ENCODE results near the gene UNKL.
"Not testable (repeated sequence)": the region's sequence is repeated elsewhere in the genome, so short reads cannot be mapped to it uniquely, and the experiment has no call there.

UNKL gene

DNA sequence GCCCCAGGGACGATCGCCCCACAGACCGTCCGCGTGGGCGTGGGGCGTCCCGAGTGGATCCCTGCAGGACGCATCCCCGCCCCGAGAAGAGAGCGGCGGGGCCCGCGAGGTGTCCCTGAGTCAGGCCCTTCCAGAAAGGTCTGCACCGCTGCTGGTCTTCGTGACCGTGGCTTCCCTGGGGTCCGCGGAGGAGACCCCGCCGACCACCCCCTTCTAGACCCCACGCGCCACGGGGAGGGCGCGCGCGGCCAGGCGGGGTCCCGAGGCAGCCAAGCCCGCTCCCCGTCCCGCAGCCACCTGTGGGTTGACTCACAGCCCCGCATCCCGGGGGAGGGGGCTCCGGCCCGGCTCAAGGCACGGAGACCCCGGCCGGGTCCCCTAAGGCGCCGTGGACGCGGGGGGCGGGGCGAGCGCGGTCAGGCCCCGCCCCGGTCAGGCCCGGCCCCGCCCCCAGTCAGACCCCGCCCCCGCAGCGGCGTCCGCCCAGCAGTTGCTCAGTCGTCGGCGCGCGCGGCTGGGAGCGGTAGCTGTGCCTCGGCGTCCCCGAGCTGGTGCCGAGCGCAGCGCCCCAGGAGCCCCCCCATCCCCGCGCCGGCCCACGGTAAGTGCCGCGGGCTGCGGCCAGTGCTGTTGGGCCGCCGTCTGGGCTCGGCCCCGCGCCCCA, 81.2 kb downstream of the UNKL start, which contains the start of gene BAIAP3:
Gene BAIAP3, plus strand, starts transcription at position 497 of the 664 bp plus-strand sequence. CDS start 4,905 bp downstream, outside the sequence.
- in situ Hi-C loops (cut with MboI; ENCODE audit: low pct_unique_long_range_greater_than_20kb, low sequenced_read_pairs) = no loop called here

DNA sequence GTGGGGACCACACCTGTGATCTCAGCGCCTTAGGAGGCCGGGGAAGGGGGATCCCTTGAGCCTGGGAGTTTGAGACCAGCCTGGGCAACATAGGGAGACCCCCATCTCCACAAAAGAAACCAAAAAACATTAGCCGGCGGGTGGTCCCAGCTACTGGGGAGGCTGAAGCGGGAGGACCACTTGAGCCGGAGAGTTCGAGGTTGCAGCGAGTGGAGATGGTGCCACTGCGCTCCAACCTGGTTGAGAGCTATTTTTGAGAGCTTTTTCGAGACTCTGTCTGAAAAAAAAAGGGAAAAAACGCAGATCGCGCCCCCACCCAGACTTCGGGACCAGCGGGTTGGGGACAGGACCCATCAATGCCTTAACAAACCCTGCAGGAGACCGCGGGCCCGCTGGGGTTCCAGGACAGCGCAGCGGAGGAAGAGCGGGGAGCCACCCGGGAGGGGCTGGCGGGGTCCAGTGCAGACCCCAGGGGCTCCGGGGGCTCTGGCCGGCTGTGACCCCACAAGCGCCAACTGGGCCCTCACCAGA, 81.8 kb downstream of the UNKL start:
- in situ Hi-C loops (cut with MboI; ENCODE audit: low pct_unique_long_range_greater_than_20kb, low sequenced_read_pairs) = no loop called here

More for the DNA sequence above, 81.2 kb downstream of the UNKL start, which contains the start of gene BAIAP3:
- no peak for DNase-seq

DNA sequence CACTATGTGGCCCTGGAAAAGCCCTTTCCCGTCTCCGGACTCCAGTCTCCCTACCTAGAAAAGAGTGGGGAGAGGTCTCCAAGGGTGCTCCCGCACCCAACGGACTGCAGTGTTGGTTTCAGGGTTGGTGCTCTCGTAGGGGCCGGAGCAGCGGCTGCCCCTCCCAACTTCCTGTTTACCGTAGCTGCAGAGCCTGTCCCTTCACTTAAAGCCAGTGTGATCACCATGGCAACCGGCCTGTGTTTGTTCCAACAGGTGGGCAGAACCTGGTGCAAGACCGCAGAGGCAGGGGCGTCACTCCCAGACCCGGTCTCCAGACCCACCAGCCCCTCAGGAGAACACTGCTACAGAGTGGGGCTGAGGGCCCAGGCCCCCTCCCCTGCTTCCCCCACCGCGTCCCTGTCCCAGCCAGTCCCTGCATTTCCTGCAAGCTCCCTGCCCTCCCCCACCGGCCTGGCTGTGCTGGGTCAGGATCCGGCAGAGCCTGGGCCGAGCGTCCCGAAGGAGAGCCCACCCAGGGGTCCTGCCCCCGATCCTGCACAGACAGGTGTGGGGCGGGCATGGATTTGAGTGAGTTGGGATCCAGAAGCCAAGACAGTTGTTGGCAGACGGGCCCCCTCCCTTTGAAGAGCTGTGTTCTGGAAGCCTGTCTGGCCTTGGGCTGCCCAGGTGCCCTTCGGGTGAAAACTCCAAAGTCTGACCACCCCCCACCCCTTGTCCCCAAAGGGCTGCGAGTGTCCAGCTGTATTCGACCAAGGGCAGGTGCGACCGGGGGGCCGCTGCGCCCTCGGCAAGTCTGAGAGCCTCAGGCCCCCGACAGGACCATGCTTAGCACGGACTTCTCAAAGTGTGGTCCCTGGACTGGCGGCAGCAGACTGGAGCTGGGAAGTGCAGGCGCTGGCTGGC, 82.5 kb downstream of the UNKL start:
- in situ Hi-C loops (cut with MboI; ENCODE audit: low pct_unique_long_range_greater_than_20kb, low sequenced_read_pairs) = no loop called here
- peak; percentile 84 for DNase-seq

More for the DNA sequence above, 81.8 kb downstream of the UNKL start:
- no peak for DNase-seq

DNA sequence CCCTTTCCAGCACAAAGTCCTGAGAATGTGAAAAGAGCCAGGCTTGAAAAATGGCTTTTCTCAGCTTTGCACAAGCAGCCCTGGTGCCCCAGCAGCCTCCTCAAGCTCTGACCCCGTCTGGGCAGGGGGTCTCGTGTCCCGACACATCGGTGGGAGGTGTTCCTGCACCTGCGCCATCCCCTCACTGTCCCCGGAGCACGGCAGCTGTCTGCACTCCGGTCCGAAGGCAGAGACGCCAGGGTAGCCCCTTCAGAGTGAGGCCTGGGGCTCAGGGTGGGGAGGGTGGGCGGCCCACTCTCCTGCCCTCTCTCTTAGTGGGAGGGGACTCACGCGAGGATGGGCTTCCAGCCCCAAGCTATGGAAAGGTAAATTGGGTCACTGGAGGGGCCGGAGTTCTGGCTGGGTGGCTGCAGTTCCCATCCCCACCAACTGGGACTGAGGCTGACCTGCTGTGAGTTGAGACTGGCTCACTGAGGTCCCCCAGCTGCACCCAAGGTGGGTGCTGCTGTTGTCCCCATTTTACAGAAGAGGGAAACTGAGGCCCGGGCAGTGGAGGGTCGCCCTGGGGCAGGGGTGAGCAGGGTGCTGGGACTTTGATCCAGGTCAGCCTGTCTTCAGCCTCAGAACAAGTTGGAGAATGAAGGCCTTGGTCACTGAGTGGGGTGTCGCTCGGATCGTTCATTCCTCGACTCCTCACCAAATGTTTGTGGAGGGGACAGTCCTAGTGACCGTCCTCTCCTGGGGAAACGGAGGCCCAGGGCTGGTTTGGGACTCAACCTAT, 83.4 kb downstream of the UNKL start:
- in situ Hi-C loops (cut with MboI; ENCODE audit: low pct_unique_long_range_greater_than_20kb, low sequenced_read_pairs) = no loop called here
- DNase-seq = no peak

DNA sequence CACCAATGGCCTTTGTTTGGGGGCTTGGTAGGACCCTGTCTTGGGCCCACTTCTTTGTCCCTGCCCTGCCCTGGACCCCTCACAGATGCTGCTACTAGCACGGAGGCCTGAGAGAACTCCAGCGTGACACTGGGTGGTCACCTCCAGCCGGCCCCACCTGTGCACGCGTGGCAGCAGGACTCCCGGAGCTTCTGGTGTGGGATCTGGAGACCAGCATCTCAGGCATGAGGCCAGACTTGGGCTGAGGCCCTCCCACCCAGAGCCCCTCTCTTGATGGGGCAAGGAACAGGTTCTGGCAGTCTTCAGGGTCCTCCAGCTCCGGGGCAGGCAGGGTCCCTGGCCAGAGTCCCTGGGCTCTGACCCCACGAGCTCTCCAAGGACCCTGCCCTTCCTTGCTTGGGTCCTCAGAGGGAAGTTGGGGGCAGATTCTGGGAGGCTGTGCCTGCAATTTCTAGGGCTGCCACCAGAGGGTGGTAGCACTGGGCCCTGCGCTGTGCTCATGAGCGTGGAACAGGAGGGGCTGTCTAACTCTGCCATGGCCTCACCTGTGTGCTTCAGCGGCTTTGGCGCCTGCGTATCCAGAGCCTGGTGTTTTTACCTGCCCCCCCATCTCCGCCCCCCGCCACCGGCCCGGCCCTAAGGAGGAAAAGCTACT, 84.1 kb downstream of the UNKL start:
- in situ Hi-C loops (cut with MboI; ENCODE audit: low pct_unique_long_range_greater_than_20kb, low sequenced_read_pairs) = no loop called here

DNA sequence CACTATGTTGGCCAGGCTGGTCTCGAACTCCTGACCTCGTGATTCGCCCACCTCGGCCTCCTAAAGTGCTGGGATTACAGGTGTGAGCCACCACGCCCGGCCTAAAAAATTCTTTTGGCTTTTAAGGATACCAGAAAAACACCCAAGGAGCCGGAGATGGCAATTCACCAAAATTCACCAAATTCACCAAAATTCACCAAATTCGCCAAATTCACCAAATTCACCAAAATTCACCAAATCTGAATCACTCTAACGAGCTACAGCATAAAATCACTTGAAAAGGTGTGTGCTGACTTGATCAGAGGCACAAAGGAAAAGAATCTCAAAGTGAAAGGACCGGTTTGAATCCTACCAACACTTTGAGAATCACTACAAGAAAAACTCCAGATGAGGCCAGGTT, 85.5 kb downstream of the UNKL start:
- in situ Hi-C loops (cut with MboI; ENCODE audit: low pct_unique_long_range_greater_than_20kb, low sequenced_read_pairs); DNase-seq: not testable (repeated sequence)

More for the DNA sequence above, 84.1 kb downstream of the UNKL start:
- peak; percentile 65 for DNase-seq

DNA sequence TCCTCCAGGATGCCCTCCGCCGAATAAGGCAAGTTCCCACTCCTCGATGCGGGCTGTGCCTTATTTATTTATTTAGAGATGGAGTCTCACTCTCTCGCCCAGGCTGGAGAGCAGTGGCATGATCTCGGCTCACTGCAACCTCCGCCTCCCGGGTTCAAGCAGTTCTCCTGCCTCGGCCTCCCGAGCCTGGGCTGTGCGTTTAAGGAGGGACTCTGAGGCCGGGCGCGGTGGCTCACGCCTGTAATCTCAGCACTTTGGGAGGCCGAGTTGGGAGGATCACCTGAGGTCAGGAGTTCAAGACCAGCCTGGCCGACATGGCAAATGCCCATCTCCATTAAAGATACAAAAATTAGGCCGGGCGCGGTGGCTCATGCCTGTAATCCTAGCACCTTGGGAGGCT, 86.4 kb downstream of the UNKL start:
- in situ Hi-C loops (cut with MboI; ENCODE audit: low pct_unique_long_range_greater_than_20kb, low sequenced_read_pairs); DNase-seq: not testable (repeated sequence)

DNA sequence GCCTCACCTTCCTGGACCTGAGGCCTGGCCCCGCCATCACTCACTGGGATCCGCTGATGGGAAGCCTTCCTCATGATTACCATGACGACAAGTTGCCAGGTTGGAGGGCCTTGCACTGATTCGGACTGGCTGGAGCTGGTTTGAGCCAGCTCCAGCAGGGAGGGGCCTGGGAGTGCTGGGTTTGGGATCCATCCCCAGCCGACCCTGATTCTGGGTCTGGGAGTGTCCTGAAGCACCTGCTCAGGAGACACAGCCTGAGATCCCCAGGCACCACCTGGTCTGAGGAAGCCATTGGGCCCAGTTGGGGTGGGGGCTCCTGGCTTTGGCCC, 86.9 kb downstream of the UNKL start:
- in situ Hi-C loops (cut with MboI; ENCODE audit: low pct_unique_long_range_greater_than_20kb, low sequenced_read_pairs) = no loop called here
- no peak for DNase-seq

DNA sequence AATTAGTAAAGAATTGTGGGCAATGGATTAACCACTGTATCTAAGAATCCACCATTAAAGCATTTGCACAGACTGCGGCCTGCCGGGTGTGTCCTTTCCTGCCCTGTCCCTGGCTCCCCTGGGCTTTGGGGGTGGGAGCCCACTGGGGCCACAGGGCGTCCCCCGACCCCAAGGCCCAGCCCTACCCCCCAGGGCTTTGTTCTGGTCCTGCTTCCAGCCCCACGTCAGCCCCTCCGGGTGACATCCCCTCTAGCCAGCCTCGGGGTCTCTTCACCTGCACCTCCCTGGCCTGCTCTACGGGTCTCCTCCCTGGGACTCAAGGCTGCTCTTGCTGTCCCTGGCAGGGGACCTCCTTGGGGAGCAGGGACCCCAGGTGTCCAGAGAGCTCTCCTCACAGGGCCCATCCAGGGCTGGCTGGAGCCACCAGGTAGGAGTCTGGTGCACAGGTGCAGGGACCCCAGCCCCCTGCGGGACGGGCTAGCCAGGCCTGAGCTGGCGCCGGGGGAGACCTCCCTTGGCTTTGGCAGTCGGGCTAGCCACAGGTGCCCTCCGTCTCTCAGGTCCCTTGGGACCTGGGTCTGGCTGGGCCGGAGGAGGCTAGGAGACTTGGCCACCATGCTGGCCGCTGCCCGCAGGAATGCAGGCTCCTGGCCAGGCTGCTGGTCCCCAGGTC, 87.4 kb downstream of the UNKL start:
- in situ Hi-C loops (cut with MboI; ENCODE audit: low pct_unique_long_range_greater_than_20kb, low sequenced_read_pairs) = no loop called here
- DNase-seq = no peak

DNA sequence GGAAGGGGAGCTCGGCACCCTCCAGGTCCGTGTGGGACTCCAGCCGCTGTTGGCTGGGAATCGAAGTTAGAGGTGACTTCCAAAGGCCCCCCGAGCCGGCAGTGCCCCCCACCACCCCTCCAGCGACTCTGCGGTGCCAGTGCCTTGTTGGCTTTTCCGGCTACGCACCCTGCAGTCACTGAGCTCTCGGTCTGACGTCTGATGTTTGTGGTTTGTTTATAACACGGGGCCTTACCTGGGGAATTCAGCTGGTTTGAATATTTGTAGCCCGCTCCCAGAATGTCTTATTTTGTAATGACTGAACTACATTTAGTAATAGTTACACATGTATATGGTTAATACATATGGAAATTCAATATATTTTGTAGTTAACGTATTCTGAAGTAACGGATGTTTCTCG, 88.1 kb downstream of the UNKL start:
- no peak for DNase-seq
- in situ Hi-C loops (cut with MboI; ENCODE audit: low pct_unique_long_range_greater_than_20kb, low sequenced_read_pairs) = no loop called here

DNA sequence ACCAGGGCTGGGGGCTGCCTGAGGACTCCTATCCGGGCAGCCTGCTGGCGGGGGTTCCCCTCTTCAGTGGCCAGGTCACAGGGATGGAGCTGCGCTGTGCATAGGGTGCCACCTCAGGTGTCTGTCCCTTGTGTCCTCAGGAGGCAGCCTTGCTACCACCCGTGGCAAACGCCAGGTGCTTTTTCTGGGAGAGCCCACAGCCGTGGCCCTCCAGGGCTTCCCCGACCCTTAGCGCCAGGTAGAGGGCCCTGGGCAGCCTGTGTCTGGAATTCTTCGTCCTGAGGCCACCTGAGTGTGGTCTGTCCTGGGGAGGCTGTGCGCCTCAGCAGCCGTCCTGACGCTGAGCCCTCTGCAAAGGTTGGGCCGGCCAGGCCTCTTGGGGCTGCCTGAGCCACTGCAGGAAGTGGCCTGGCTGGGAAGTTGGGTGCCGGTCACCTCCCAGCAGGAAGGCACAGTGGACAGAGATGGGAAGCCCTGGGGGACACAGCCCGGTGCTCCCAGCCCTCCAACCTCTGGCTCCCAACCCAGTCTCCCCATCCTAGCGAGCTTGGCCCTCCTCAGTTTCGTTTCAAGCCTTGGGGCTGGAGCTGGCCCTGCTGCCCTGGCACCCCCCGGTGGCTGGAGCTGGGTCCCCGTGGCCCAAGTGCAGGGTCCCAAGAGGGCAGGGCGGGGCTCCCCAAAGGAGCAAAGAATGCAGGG, 88.7 kb downstream of the UNKL start:
- in situ Hi-C loops (cut with MboI; ENCODE audit: low pct_unique_long_range_greater_than_20kb, low sequenced_read_pairs) = no loop called here
- DNase-seq = no peak

DNA sequence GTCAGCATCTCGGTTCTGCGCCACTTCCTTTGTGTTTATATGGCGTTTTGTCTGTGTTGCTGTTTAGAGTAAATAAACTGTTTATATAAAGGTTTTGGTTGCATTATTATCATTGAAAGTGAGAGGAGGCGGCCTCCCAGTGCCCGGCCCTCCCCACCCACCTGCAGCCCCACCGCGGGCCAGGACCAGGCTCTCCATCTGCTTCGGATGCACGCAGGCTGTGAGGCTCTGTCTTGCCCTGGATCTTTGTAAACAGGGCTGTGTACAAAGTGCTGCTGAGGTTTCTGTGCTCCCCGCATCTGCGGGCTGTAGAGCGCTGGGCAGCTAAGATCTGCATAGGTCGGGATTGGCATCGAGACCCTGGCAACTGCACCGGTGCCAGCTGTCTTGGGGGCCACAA, 89.2 kb downstream of the UNKL start:
- DNase-seq = no peak
- in situ Hi-C loops (cut with MboI; ENCODE audit: low pct_unique_long_range_greater_than_20kb, low sequenced_read_pairs) = no loop called here

DNA sequence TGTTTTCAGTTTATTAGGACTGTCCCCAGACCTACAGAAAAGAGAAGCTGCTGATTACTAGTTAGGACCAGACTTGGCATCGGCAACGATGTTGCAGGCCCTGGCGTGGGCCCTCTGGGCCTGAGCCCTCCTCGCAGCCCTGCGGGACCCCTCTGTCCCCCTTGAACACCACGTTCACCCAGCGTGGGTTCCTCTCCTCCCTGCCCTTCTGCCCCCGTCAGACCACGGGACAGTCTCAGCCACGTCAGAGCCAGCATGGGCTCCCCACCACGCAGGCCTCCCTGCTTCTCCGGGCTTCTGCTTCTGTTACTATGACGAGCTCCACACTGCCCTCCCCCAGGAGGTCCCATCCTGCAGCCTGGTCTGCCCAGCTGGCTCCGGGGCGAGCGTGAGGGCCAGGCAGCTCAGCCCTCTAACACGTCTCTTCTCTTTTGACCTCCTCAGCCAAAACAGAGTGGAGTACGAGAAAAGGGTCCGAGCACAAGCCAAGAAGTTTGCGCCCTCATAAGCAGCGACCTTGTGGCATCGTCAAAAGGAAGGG, 90.1 kb downstream of the UNKL start:
- in situ Hi-C loops (cut with MboI; ENCODE audit: low pct_unique_long_range_greater_than_20kb, low sequenced_read_pairs) = no loop called here
- DNase-seq = no peak

DNA sequence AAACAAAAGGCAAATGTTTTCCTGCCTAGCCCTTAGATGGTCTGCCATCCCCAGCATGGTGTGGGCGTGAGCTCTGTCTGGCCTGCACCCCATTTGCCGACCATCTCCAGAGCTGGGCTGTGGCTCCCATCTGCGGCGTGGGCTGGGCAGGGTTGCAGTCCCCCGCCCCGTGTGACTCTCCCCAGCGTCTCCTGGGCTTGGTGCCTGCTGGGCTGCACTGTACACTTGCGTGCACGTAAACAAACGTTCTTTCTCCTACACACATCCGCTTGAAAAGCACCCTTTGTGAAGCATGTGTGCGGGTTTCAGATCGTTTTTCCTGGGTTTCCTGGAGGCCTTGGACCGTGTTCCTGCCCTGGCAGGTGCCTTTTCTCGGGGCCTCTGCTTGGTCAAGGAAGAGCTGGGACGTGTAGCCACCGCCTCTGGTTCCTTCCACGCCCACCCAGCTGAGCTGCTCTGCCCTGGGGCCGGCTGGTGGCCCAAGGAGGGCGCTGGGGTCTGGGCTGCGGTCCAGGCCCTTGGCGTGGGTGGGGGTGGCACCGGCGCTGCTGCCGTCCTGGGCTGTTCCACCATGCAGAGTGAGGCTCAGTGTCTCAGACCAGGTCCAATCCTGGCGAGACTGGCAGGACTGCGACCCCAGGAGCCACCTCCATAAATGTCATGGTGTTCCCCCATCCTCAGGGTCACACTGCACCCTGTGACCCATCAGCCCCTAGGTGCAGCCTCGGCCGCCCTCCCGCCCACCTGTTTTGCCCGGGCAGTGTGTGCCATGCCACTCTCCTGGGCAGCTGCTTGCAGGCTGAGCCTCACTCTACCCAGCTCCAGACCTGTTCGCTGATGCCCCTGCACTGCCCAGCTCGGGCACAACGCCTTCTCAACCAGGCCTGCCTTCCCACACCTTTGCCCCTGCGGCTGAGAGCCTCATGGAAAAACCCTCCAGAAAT, 90.9 kb downstream of the UNKL start:
- no peak for DNase-seq
- in situ Hi-C loops (cut with MboI; ENCODE audit: low pct_unique_long_range_greater_than_20kb, low sequenced_read_pairs) = no loop called here

DNA sequence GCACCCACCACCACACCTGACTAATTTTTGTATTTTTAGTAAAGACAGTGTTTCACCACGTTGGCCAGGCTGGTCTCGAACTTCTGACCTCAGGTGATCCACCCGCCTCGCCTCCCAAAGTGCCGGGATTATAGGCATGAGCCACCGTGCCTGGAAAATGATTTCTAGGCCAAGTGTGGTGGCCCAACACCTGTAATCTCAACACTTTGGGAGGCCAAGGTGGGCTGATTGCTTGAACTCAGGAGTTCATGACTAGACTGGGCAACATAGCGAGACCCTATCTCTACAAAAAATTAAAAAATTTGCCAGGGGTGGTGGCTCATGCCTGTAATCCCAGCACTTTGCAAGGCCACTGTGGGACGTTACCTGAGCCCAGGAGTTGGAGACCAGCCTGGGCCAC, 92.1 kb downstream of the UNKL start:
- no peak for DNase-seq
- in situ Hi-C loops (cut with MboI; ENCODE audit: low pct_unique_long_range_greater_than_20kb, low sequenced_read_pairs) = no loop called here

DNA sequence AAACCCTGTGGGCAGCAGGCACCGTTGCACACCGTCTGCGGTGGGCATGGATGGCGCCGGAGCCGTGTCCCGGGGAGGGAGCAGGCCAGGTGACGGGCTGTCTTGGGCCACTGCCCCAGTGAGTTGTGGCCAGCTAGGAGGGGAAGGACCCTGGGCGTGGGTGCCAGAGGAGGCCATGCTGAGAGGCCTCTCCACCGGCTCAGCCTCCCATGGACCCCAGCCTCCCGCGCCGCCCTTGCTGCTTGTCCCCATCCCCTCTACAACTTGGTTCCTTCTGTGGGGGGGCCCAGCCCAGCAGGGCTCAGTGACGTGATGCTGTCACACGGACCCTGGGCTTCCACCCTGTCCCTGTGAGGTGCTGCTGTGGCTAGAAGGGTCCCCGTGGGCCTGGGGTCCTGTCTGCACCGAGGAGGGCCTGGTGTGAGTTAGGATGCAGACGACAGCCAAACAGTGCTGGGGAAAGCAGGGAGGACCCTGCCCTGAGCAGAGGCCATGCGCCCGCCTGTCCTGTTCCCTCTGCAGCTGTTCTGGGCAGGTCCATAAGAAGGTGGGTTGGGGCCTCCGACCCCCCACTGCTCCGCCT, 93.8 kb downstream of the UNKL start:
- no peak for DNase-seq
- in situ Hi-C loops (cut with MboI; ENCODE audit: low pct_unique_long_range_greater_than_20kb, low sequenced_read_pairs) = no loop called here
